Measurements from ENCODE around the gene FBXO8.
"Not testable (repeated sequence)": the region's sequence is repeated elsewhere in the genome, so short reads cannot be mapped to it uniquely, and the experiment has no call there.

Gene FBXO8

DNA sequence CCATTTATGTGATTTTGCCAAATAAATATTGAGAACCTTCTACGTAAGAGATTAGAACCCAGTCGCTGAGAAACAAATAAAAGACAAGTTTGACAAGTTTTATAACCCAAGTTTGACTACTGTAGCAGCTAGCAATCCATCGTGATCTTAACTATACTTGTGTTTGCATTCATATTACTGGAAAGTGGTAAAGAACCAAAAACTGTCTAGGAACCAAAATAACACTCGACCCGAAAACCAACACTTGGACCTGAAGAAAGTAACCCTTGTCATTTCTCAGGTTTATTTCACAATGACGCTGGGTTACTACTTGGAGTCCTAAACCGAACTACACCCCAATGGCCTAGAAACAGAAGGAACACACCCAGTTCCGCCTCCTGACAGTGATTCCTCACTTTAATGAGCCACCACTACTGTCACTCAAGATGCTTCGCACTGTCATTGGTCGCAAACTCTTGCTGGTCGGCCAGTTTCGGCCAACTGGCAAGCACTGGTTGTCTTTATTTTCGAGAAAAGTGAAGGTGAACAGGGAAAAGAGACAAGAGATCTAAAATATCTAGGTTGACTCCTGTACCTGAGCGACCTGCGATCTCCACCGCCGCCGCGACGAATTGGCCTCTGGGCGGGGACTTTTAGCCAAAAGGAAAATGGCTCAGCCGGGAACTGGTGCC is 496 bp downstream of the FBXO8 start:
- peak; percentile 73 for DNase-seq

DNA sequence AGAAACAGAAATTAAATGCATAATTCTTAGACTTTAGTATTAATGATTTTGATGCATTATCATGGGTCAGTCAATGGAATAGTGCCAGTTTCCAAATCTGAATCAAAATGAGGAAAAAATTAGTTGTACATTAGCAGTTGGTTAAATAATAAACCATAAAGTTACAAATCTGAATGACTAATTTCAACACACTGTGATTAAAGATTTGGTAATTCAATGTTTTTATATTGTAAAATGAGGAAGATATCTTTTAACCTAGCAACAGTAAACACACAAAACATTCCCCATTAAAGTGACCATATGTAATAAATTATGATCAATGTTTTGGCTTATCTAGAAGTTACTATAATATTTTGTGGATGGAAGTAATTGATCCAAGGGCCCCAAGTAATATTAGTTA is 1.6 kb downstream of the FBXO8 start:
- no peak for DNase-seq

DNA sequence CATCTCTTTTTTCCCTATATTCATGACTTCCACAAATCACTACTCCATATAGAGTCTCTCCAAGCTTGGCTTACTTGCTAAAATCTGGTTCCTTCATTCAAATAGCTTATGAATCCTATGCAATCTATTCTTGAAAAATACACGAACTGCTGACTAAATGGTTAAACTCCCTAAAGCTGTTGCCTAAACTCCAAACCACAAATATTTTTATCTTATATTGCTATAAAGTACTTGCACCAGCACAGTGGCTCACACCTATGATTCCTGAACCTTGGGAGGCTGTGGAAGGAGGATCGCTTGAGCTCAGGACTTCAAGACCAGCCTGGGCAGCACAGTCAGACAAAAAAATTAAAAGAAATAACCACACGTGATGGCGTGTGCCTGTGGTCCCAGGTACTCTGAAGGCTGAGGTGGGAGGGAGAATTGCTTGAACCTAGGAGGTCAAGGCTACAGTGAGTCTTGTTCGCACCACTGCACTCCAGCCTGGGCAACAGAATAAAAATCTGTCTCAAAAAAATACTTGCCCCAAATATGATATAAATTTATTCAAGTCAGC is 2.2 kb downstream of the FBXO8 start:
- DNase-seq = no peak

DNA sequence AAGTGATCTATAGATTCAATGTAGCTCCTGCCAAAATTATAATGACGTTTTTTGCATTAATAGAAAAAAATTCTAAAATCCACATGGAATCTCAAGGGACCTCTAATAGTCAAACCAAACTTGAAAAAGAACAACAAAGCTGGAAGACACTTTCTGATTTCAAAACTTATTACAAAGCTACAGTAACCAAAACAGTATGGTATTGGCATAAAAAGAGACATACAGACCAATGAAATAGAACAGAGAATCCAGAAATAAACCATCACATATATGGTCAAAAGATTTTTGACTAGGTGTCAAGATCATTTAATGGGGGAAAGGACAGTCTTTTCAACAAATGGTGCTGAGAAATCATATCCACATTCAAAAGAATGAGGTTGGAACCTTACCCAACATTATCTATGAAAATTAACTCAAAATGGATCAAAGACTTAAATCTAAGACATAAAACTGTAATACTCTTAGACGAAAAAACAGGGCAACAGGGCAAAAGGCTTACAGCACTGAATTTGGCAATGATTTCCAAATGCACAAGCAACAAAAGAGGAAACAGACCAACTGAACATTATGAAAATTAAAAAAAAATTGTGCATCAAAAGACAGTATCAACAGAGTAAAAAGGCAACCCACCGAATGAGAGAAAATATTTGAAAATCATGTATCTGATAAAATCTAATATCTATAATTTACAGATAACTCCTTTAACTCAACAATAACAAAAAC is 3.9 kb downstream of the FBXO8 start:
- DNase-seq = no peak

DNA sequence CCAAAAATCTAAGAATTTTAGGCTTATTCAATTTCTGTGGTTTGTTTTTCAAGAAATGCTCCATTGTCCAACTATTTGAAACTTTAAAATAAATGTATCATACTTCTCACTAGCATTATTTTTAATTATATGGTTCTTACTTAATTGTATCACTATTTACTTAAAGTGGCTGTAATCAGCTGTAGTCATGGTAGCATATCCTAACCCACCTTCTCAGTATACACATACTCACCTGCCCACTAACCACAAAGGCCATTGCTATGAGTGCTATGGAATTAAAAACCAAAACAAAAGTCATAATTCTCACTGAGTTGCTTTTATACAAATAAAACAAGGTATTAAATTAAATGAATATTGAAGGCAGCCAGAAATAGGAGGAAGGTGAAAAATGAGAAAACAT is 5.0 kb downstream of the FBXO8 start:
- DNase-seq = no peak

DNA sequence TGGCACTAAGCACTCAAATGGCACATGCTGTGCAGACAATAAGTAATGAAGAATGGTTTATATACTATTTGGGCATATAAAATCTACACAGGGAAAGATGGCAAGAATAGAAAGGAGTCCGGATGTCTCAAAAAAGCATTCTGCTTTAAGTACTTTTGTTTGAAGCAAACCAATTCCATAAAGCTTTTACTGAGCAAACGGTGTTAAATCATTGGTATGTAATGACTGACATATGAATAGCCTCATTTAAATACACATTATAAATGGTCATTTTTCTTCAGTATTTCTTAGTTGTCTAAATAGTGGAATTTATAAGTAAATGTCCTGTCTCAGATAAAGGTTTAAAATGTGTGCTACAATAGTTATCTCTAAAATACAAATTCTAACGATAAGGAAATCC is 6.0 kb downstream of the FBXO8 start:
- DNase-seq = no peak

DNA sequence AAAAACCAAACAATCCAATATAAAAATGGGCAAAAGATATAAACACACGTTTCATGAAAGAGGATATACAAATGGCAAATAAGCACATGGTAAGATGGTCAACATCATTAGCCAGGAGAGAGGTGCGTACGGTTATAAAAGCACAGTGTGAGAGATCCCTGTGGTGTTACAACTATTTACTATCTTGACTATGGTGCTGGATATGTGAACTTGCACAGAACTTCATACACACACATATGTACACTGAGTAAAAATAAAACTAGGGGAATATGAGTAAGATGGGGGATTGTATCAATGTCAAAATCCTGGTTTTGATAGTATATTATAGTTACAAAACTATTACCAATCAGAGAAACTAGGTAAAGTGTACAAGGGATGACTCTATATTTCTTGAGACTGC is 8.4 kb downstream of the FBXO8 start:
- DNase-seq = no peak

DNA sequence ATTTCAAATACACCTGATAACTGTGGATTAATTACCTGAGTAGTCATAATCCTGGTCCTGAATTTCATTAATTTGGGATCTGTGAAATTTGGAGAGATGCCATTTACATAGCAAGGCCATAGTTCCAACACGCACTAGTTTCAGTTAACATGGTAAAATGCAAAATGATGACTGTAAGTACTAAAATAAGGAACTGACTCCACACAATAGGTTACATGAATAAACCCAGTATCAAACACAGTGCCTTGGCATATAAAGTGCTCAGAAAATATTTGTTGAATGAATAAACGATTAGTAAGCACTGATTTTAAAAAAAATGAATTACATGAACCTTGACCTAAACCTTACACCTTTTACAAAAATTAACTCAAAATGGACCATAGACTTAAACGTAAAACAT is 9.0 kb downstream of the FBXO8 start:
- DNase-seq = no peak

DNA sequence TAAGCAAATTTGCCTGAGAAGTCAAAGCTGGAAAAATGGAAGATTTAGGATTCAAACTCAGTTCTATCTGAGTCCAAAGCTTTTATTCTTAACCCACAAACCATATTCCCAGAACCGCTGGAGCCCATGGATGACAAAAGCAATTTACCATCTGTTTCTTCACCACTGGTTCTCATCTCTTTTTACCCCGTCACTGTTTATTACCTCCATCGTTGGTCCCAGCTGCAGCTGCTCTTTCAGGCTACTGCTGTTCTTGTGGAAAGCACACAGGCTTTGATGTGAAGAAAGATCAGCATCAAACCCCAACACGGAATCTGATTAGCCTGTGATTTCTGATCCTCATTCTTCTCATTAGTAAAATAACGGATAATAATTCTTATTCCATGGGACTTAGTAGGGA is 9.5 kb downstream of the FBXO8 start:
- DNase-seq = no peak

DNA sequence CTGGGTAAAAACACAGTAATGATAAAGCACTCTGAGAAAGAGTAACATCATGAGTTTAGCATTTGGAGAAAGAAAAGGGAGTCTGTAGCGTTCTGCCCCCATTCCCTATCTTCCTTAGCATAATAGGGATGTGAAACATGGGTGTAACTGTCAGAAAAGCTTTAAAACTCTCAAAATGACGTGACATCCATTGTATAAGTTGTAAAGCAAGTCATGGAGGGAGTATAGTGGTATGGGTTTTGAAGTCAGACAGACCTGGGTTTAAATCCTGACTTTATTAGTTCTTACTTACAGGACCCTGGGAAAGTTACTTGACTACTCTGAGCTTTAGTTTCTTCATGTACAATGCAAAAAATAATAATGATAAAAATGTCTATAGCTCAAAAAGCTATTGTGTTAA is 17.1 kb downstream of the FBXO8 start:
- DNase-seq = no peak

DNA sequence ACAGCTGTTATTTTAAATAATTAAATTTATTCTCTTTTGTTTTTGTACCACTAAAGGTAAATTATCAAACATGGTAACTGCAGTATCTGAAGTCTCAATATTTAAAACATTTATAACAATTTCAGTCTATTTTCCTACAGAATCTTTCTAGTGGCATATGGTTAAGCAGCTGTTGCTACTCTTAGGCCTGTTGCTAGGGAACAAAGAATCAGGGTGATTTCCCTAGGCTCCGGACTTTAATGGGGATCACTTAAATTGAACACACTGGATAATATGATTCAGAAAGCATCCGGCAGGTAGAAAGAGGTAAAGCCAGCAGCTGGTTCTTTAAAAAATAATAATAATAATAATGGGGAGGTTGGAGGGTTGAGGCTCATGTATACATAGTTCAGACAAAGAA is 17.6 kb downstream of the FBXO8 start:
- DNase-seq = no peak

DNA sequence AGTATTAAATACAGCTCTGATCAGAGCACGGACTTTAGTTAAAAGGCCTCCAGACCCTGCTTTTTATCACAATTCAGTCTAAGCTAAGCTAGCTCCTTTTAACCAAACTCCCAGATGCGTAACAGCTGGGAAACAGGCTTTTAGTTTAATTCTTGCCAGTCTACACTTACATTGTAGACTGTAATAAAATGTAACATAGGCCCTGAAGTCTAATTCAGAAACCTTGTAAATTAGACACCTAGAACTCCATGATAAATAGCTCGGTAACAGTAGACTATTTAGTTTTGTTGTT is 20.1 kb downstream of the FBXO8 start:
- DNase-seq = no peak

DNA sequence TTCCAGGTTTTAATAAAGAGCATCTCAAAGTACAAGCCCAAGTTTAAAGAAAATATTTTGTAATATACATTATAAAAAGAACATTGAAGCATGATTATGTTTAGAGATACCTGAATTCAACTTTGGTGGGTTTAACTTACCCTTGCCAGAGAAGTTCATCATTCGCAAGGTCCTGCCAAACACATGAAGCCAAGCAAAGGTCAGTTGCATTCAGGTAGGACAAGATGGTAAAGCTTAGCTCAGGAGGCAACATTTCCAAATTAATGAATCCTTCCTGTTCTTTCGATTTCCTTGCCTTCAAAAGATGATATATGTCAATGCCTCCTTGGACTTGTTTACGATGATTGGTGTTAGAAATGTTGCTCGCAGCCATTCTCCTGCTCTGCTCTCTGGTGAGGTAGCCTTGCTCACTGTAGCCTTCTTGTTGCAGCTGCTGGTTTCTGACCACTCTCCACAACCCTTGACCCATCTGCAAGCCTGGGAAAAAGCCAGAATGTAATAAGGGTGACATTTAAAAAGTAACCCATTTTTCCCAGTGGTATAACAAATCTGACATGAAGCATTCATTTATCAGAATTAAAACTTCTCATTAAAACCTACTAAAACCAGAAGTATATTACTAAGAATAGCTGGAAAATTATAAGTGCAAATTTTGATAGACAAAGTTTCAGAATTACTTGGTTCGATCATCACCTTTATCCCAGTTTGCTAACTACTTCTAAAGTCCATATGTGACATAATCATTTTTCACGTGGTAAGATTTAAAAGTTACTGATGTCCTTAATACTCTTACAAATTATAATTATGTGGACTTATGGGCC is 20.6 kb downstream of the FBXO8 start:
- no peak for DNase-seq

DNA sequence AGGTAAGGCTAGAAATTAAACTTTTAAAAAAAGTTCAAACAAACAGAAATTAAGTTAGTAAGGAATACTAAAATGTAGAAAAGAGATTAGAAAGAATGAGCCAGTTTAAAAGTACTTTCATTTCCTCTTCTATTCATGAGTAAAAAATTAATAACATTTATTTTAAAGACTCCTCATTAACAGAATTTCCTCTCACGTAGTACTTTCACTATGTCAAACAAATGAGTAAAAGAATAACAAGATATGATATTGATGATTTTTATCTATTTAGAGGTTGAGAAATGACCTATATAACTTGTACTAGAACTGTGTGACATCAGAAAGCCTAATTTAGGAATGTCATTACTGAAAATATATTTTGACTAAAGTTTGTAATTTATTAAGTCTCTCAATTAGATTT is 22.0 kb downstream of the FBXO8 start:
- DNase-seq = not testable (repeated sequence)

DNA sequence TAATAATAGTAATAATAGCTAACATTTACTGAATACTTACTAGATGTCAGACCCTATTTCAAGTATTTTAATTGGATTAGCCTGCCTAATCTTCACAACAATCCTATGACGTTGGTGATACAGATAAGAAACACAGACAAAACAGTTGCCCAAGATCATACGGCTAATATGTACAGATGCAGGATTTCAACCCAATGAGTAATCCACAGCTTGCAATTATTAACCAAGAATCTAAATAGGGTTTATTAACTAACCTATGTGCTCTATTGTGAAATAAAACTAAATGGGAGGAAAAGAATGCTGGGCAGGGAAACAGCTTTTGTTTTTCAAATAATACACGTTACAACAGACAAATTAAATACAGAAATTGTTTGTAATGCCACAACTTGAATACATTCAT is 23.4 kb downstream of the FBXO8 start:
- DNase-seq = no peak

DNA sequence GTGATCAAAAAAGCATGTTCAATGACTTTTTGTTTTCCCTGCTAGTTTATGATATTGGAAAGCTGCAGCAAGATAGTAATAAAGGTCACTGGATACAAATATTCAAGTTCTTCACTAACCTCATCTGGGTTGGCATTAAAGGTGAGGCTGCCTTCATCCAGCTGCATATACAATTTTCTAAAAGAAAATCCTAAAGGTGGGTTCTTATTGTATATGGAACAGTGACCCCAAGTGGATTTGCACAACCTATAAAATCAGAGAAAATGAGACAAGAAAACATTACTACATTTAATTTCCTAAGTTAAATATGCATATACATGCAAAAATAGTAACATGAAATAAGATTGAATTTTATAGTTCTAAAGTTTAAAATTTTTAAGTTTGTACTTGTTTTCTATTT is 23.9 kb downstream of the FBXO8 start:
- no peak for DNase-seq

DNA sequence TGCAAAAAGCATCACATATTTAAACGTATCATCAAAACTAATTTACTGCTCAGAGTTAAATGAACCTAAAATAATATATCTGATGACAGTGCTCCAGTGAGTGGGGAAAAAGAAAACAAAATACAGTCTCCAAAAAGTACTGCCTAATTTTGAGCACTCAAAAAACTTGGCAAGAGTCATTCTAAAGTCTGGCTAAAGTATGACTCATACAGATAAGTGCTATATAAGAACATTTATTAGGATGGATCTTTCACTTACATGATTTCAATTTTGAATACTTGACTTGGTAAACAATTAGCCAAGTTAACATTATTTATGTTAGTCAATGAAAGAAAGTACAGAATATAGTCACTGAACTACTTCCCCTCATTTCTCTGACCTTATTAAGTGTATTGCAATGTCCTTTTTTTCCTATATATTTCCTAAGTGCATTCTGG is 27.2 kb downstream of the FBXO8 start:
- no peak for DNase-seq

DNA sequence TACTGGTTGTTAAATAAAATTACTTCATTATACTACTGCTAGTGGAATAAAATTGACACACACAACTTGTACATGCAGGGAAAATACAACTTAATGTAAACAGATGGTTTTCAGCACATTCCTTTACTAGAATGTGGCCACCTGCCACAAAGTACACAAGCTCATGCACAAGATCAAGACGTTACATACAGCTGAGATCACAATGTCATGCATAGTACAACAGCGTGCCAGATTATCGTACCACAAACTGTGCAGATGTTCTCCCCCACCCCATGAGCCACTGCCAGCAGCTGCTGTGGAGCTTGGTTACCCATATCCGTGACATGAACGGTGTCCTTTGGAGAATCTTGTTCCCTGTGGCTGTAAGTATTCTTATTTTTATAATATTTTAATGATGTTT is 27.7 kb downstream of the FBXO8 start:
- no peak for DNase-seq

DNA sequence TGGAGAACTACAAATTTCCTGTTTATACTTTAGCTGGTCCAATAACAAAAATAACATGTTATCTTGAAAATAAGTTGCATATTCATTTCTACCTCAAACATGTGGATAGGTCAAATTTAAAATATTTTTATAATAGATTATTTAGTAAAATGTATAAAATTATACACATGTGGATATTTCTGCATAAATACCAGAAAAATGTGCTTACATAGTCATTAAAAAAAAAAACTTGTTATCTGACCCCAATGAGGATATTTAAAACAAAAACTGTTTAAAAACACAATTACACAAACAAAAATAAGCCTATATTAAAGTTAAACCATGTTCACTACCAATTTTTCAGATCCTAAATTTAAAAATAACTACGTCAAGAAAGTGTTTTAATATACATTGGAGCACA is 28.1 kb downstream of the FBXO8 start:
- no peak for DNase-seq

DNA sequence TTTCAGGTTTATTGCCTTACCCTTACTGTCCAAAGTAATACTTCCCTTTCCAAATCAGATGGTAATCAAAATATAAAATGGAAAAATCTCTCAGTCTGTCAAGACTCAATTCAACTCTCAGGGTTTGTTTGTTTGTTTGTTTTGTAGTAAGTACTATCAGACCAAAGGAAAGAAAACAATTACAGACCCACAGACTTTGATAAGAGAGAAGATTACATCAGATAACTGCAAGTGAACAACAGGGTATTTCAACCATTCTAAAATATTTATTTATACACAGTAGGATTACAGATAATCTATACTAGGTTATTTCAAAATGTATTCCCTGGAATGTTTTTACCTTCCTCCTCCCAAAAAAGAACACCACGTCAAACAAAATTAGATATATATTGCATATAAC is 28.9 kb downstream of the FBXO8 start:
- DNase-seq = no peak

DNA sequence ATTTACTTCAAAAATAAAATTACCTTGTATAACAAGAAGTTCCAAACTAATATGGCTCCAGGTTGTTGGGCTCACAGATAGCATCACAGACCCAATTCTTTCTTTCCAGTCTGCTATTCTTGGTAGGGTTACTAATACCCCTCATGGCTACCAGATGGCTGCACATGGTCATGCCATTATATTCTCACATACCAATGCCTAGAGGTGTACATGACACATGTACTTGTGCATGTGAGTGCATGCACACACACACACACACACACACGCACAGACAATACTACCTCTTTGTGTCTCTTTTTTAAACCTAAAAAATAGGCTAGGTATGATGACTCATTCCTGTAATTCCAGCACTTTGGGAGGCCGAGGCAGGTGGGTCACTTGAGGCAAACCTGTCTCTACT is 31.1 kb downstream of the FBXO8 start:
- DNase-seq = no peak

DNA sequence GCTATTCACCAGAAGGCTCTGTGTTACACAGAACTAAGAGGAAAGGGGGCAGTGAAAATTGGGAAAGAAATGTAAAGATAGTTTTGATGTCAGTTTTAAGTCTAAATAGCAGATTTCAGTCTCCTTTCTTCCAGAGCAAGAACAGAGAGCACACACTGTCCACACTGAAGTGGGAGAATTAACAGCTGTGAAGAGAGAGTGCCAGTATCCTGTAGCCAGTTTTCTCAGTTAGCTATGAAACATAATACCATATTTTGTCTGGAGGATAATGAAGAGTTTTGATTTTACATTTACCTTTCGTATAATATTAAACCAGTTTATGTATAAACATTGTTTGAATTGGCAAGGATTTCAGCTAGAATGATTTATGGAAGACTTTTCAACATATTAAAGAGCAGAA is 35.1 kb downstream of the FBXO8 start:
- DNase-seq = no peak

DNA sequence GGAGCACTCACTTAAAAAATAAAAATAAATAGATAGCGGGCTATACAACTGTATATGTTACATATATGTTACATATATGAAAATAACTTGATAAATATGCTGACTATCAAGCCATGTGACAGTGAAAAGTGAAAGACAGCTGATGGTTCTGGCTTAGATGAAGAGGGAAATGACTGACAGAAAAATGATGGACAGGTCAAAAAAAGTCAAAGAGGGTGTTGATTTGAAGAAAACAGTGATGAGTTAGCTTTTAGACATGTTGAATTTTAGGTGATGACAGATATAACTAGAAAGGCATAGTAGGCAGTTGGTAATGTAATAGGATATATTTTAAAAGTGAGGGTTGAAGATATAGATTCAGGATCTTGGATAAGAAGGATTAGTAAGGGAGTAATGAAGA is 37.8 kb downstream of the FBXO8 start:
- DNase-seq = no peak

DNA sequence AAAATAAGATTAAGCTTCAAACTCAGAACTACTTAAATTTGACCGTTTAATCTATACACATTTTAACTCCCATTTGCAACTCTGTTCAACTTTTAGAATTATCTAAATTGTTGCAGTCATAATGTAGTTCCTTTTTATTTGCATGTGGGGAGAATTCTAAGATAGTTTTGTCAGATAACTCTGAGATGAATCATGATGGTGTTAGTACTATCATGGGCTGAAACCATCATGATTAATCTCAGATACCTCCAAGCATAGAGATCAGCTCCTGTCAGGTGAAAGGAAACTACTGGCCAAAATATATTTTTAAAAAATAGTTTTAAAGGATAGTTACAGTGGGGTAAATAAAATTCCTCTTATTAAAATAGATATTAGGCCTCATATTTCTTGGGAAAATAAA is 39.0 kb downstream of the FBXO8 start:
- no peak for DNase-seq

Data from activated gamma-delta T cell treated with Interleukin-2 at 50 U/mL for 16 hours (primary cell).